Neural cell (in vitro differentiated cells): ENCODE data around the gene TP53I11. TPM values are rescaled to one million over a fixed set of nuclear protein-coding genes. Genes with fewer than 3 reads are reported as not detected.

Source experiments
- H2AFZ ChIP-seq: fragments of 200-600, 300-800 bp; sonication (generic), shearing (Covaris generic); 2 replicates; pipeline ENCODE4 v1.6.0; 2014; ENCODE audit warnings: low read depth, mild to moderate bottlenecking, antibody characterized with exemption, low read length, moderate library complexity
- H3F3A ChIP-seq: fragments of 200-600 bp; shearing (Covaris generic); 2 replicates; pipeline ENCODE4 v1.6.1; 2016; ENCODE audit warnings: mild to moderate bottlenecking, moderate library complexity, mixed read lengths, antibody characterized with exemption, low read length; ENCODE audit not compliant: insufficient read depth, poor library complexity, severe bottlenecking
- H3K27ac ChIP-seq: fragments of 200-600, 300-800 bp; sonication (generic), shearing (Covaris generic); 2 replicates; pipeline ENCODE4 v1.5.1; 2014; ENCODE audit warnings: mild to moderate bottlenecking, low read length, moderate library complexity
- H3K27me3 ChIP-seq: fragments of 300-800, 200-600 bp; sonication (generic), shearing (Covaris generic); 2 replicates; pipeline ENCODE4 v1.6.0; 2014; ENCODE audit warnings: mild to moderate bottlenecking, low read depth, low read length, moderate library complexity; ENCODE audit not compliant: insufficient read depth
- H3K36me3 ChIP-seq: fragments of 300-800, 200-600 bp; sonication (generic), shearing (Covaris generic); 2 replicates; pipeline ENCODE4 v1.5.1; 2014; ENCODE audit warnings: mild to moderate bottlenecking, antibody characterized with exemption, low read length, moderate library complexity; ENCODE audit not compliant: insufficient read depth
- H3K4me2 ChIP-seq: fragments of 300-800, 200-600 bp; sonication (generic), shearing (Covaris generic); 2 replicates; pipeline ENCODE4 v1.6.0; 2014; ENCODE audit warnings: mild to moderate bottlenecking, low read length
- H3K4me3 ChIP-seq: fragments of 300-800, 200-600 bp; sonication (generic), shearing (Covaris generic); 2 replicates; pipeline ENCODE4 v1.5.1; 2014; ENCODE audit warnings: mild to moderate bottlenecking, low read length, moderate library complexity
- H3K79me2 ChIP-seq: fragments of 200-600 bp; shearing (Covaris generic); replicated peaks from 2 replicates; pipeline ENCODE4 v1.6.0; 2014; ENCODE audit warnings: mild to moderate bottlenecking, low read length, moderate library complexity; ENCODE audit not compliant: insufficient read depth
- H3K9ac ChIP-seq: fragments of 300-800, 200-600 bp; sonication (generic), shearing (Covaris generic); 2 replicates; pipeline ENCODE4 v1.6.1; 2016; ENCODE audit warnings: mild to moderate bottlenecking, low read length, mixed read lengths
- H3K9me2 ChIP-seq: fragments of 200-600 bp; shearing (Covaris generic); 2 replicates; pipeline ENCODE4 v1.6.1; 2016; ENCODE audit warnings: mild to moderate bottlenecking, low read length, mixed read lengths; ENCODE audit not compliant: insufficient read depth
- H3K9me3 ChIP-seq: fragments of 200-600, 300-800 bp; sonication (generic), shearing (Covaris generic); 2 replicates; pipeline ENCODE4 v1.6.1; 2016; ENCODE audit warnings: mild to moderate bottlenecking, mixed run types, low read length, moderate library complexity, mixed read lengths
- H4K20me1 ChIP-seq: fragments of 200-600 bp; shearing (Covaris generic); 2 replicates; pipeline ENCODE4 v1.6.1; 2016; ENCODE audit warnings: mild to moderate bottlenecking, mixed run types; ENCODE audit not compliant: insufficient read depth
- EP300 ChIP-seq: fragments of 450-650 bp; conservative IDR thresholded peaks from 2 replicates; pipeline ENCODE4 v1.6.1; 2014; ENCODE audit warnings: antibody characterized with exemption, mild to moderate bottlenecking, moderate library complexity; ENCODE audit not compliant: poor library complexity, severe bottlenecking
- EZH2 ChIP-seq: fragments of 200-600, 300-800 bp; shearing (Covaris generic), sonication (generic); IDR thresholded peaks from 2 replicates; pipeline ENCODE4 v1.6.1; 2014; ENCODE audit warnings: antibody characterized with exemption, low read length, borderline replicate concordance, mild to moderate bottlenecking; ENCODE audit not compliant: insufficient read depth, poor library complexity, severe bottlenecking
- MXI1 ChIP-seq: fragments of 450-650 bp; conservative IDR thresholded peaks from 2 replicates; pipeline ENCODE4 v1.6.1; 2014; ENCODE audit warnings: antibody characterized with exemption, mild to moderate bottlenecking; ENCODE audit not compliant: poor library complexity, severe bottlenecking
- POLR2AphosphoS5 ChIP-seq: IDR thresholded peaks from 2 replicates; pipeline ENCODE4 v1.6.1; 2012
- RAD21 ChIP-seq: fragments of 450-650 bp; conservative IDR thresholded peaks from 2 replicates; pipeline ENCODE4 v1.6.1; 2014; ENCODE audit warnings: antibody characterized with exemption, mild to moderate bottlenecking, moderate library complexity
- SMC3 ChIP-seq: fragments of 450-650 bp; conservative IDR thresholded peaks from 2 replicates; pipeline ENCODE4 v1.6.1; 2014; ENCODE audit warnings: antibody characterized with exemption, mild to moderate bottlenecking, moderate library complexity; ENCODE audit not compliant: poor library complexity
- TAF1 ChIP-seq: IDR thresholded peaks from 2 replicates; pipeline ENCODE4 v1.6.1; 2012; ENCODE audit warnings: low read depth
- polyA plus RNA-seq: library from polyadenylated mRNA; depleted of rRNA; stranded (reverse); fragments of >200 nt; gene quantifications from 2 replicates; pipeline ENCODE4 v1.2.3, GENCODE V29; 2014
- TF ChIP-seq, protein P1 (sequence below): fragments of 450-650 bp; IDR thresholded peaks from 2 replicates; pipeline ENCODE4 v1.5.1; 2014; ENCODE audit warnings: antibody characterized with exemption, mild to moderate bottlenecking, moderate library complexity; ENCODE audit not compliant: poor library complexity, severe bottlenecking
- TF ChIP-seq, protein P2 (sequence below): IDR thresholded peaks from 2 replicates; pipeline ENCODE4 v1.6.1; 2012; ENCODE audit warnings: borderline replicate concordance

TP53I11 gene
- polyA plus RNA-seq, 1 donor from 2014 or later = 30.0 TPM

DNA sequence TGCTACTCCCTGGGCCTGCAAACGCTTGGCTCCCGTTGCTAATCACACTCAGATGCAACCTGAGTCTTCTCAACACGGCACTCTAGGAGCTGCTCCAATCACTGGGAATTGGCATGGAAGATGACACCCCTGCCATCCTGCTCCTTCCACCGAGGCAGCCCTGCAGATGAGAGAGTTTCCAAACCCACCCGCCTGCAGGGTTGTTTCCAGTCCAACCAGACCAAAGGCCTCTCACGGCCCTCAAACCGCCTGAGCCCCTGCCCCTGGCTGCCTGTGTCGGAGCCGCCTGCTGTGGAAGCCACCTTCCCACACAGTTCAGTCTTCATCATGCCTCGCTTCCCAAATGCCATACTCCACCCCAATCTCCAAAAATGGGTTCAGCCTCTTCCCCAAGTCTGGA lies 36.8 kb upstream of the TP53I11 start:
- Histone ChIP-seq H3K9ac (no peak overlapping the region), H3K9me2 (no peaks in the 10 kb centered on the region), H3K27me3 (no peaks in the 10 kb centered on the region), H3K9me3 (no peaks in the 10 kb centered on the region), H3K79me2 (no peaks in the 10 kb centered on the region), H3K36me3 (no peaks in the 10 kb centered on the region), H3K4me2 (no peak overlapping the region), H3K27ac (no peak overlapping the region), H2AFZ (no peak overlapping the region), H4K20me1 (no peaks in the 10 kb centered on the region), H3K4me3 (no peak overlapping the region), H3F3A (no peaks in the 10 kb centered on the region)
- TF ChIP-seq MXI1 = no peak
- TF ChIP-seq, protein P1, sequence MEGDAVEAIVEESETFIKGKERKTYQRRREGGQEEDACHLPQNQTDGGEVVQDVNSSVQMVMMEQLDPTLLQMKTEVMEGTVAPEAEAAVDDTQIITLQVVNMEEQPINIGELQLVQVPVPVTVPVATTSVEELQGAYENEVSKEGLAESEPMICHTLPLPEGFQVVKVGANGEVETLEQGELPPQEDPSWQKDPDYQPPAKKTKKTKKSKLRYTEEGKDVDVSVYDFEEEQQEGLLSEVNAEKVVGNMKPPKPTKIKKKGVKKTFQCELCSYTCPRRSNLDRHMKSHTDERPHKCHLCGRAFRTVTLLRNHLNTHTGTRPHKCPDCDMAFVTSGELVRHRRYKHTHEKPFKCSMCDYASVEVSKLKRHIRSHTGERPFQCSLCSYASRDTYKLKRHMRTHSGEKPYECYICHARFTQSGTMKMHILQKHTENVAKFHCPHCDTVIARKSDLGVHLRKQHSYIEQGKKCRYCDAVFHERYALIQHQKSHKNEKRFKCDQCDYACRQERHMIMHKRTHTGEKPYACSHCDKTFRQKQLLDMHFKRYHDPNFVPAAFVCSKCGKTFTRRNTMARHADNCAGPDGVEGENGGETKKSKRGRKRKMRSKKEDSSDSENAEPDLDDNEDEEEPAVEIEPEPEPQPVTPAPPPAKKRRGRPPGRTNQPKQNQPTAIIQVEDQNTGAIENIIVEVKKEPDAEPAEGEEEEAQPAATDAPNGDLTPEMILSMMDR = no peak
- TF ChIP-seq POLR2AphosphoS5 = no peak
- TF ChIP-seq, protein P2, sequence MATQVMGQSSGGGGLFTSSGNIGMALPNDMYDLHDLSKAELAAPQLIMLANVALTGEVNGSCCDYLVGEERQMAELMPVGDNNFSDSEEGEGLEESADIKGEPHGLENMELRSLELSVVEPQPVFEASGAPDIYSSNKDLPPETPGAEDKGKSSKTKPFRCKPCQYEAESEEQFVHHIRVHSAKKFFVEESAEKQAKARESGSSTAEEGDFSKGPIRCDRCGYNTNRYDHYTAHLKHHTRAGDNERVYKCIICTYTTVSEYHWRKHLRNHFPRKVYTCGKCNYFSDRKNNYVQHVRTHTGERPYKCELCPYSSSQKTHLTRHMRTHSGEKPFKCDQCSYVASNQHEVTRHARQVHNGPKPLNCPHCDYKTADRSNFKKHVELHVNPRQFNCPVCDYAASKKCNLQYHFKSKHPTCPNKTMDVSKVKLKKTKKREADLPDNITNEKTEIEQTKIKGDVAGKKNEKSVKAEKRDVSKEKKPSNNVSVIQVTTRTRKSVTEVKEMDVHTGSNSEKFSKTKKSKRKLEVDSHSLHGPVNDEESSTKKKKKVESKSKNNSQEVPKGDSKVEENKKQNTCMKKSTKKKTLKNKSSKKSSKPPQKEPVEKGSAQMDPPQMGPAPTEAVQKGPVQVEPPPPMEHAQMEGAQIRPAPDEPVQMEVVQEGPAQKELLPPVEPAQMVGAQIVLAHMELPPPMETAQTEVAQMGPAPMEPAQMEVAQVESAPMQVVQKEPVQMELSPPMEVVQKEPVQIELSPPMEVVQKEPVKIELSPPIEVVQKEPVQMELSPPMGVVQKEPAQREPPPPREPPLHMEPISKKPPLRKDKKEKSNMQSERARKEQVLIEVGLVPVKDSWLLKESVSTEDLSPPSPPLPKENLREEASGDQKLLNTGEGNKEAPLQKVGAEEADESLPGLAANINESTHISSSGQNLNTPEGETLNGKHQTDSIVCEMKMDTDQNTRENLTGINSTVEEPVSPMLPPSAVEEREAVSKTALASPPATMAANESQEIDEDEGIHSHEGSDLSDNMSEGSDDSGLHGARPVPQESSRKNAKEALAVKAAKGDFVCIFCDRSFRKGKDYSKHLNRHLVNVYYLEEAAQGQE = no peak
- no peak for TF ChIP-seq SMC3
- no peak for TF ChIP-seq EP300
- no peak for TF ChIP-seq TAF1
- TF ChIP-seq RAD21 = no peak
- TF ChIP-seq EZH2 = no peak

DNA sequence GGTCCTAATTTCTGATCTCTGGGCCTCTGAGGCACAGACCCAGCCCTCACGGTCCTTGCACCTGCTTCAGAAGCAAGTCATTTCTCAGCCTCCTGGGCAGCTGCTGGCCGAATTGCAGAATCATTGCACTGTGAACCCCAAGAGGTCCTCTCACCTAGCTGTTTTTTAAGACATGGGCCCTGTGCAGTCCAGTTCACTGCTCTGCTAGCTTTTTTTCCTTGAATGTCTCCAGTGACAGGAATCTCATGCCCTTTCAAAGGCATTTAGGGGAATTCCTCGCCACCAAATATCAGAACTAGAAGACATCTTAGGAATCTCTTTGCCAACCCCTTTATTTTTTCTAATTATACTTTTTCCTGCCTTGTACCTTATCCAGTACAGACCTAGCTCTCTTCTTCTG lies 35.6 kb upstream of the TP53I11 start:
- Histone ChIP-seq H3K27me3 (no peaks in the 10 kb centered on the region), H3F3A (no peaks in the 10 kb centered on the region), H3K27ac (no peak overlapping the region), H3K9me3 (no peaks in the 10 kb centered on the region), H3K4me3 (no peak overlapping the region), H3K9me2 (no peaks in the 10 kb centered on the region), H3K9ac (no peak overlapping the region), H4K20me1 (no peaks in the 10 kb centered on the region), H3K4me2 (no peak overlapping the region), H2AFZ (no peak overlapping the region), H3K36me3 (no peaks in the 10 kb centered on the region), H3K79me2 (no peaks in the 10 kb centered on the region)
- TF ChIP-seq, protein P2 = no peak
- TF ChIP-seq RAD21 = no peak
- no peak for TF ChIP-seq TAF1
- TF ChIP-seq EZH2 = no peak
- no peak for TF ChIP-seq EP300
- TF ChIP-seq, protein P1 = no peak
- no peak for TF ChIP-seq MXI1
- no peak for TF ChIP-seq SMC3
